ENCODE results near the gene NFE2L1.
A peak's percentile ranks its signal among the peaks of the same experiment; 100 is the strongest.

The NFE2L1 gene

GRCh38 chr17:48025904-48026501, 22.2 kb upstream of the NFE2L1 start:
- ChIA-PET CTCF (interaction anchor here (0.6 to 3.5 kb wide), 29 partner anchors 8 to 240 kb away, joined by 3 to 27 read pairs (median 5); partner anchors contain the start of gene PNPO), POLR2A (interaction anchor here (1.3 to 7.9 kb wide), 3 partner anchors 21 to 85 kb away, joined by 4 to 121 read pairs (median 4); partner anchors contain the start of genes NFE2L1 and PNPO)
- no peak for TF ChIP-seq CTBP1 (IDR thresholded peaks at IDR 0.05; ENCODE audit: borderline replicate concordance)
- TF ChIP-seq ELF4 (IDR thresholded peaks at IDR 0.05) = no peak
- no peak for TF ChIP-seq HDGF (IDR thresholded peaks at IDR 0.05; ENCODE audit: borderline replicate concordance)
- no peak for TF ChIP-seq FOXK2 (IDR thresholded peaks at IDR 0.05)
- no peak for TF ChIP-seq FOXM1 (IDR thresholded peaks at IDR 0.05; ENCODE audit: borderline replicate concordance)
- no peak for TF ChIP-seq FOXA1 (IDR thresholded peaks at IDR 0.05)
- no peak for TF ChIP-seq LEF1 (IDR thresholded peaks at IDR 0.05; ENCODE audit: borderline replicate concordance)
- TF ChIP-seq NFRKB (IDR thresholded peaks at IDR 0.05) = no peak
- no peak for TF ChIP-seq ARNT (IDR thresholded peaks at IDR 0.05)
- no peak for TF ChIP-seq SUZ12 (IDR thresholded peaks at IDR 0.05)
- no peak for TF ChIP-seq PKNOX1 (IDR thresholded peaks at IDR 0.05)
- no peak for TF ChIP-seq L3MBTL2 (conservative IDR thresholded peaks at IDR 0.05)
- no peak for TF ChIP-seq TARDBP (IDR thresholded peaks at IDR 0.05)
- no peak for TF ChIP-seq SP1 (IDR thresholded peaks at IDR 0.05)
- no peak for TF ChIP-seq ZNF384 (IDR thresholded peaks at IDR 0.05)
- no peak for TF ChIP-seq BHLHE40 (IDR thresholded peaks at IDR 0.05; ENCODE audit: borderline replicate concordance)
- DNase-seq (ENCODE audit: extremely low spot score) = no peak

GRCh38 chr17:48026502-48027321, 21.4 kb upstream of the NFE2L1 start:
- CTCF ChIA-PET = interaction anchor here (0.6 to 3.5 kb wide), 24 partner anchors 9 to 237 kb away, joined by 3 to 27 read pairs (median 5); no protein-coding TSS in a partner anchor
- POLR2A ChIA-PET = interaction anchor here (1.3 to 7.9 kb wide), 4 partner anchors 20 to 85 kb away, joined by 3 to 121 read pairs (median 4); partner anchors contain the start of genes NFE2L1 and PNPO
- TF ChIP-seq ARNT (IDR thresholded peaks at IDR 0.05) (no peak), BHLHE40 (IDR thresholded peaks at IDR 0.05; ENCODE audit: borderline replicate concordance) (no peak), ZNF384 (IDR thresholded peaks at IDR 0.05) (no peak), PKNOX1 (IDR thresholded peaks at IDR 0.05) (no peak), FOXA1 (IDR thresholded peaks at IDR 0.05) (no peak), HDGF (IDR thresholded peaks at IDR 0.05; ENCODE audit: borderline replicate concordance) (no peak; the same call in 1 of the 2 replicates), FOXM1 (IDR thresholded peaks at IDR 0.05; ENCODE audit: borderline replicate concordance) (no peak), LEF1 (IDR thresholded peaks at IDR 0.05; ENCODE audit: borderline replicate concordance) (no peak; the same call in 1 of the 2 replicates), SUZ12 (IDR thresholded peaks at IDR 0.05) (no peak), ELF4 (IDR thresholded peaks at IDR 0.05) (no peak), CTBP1 (IDR thresholded peaks at IDR 0.05; ENCODE audit: borderline replicate concordance) (no peak), TARDBP (IDR thresholded peaks at IDR 0.05) (no peak), NFRKB (IDR thresholded peaks at IDR 0.05) (no peak), L3MBTL2 (conservative IDR thresholded peaks at IDR 0.05) (no peak)
- peak; percentile 86 for DNase-seq (ENCODE audit: extremely low spot score)

DNA sequence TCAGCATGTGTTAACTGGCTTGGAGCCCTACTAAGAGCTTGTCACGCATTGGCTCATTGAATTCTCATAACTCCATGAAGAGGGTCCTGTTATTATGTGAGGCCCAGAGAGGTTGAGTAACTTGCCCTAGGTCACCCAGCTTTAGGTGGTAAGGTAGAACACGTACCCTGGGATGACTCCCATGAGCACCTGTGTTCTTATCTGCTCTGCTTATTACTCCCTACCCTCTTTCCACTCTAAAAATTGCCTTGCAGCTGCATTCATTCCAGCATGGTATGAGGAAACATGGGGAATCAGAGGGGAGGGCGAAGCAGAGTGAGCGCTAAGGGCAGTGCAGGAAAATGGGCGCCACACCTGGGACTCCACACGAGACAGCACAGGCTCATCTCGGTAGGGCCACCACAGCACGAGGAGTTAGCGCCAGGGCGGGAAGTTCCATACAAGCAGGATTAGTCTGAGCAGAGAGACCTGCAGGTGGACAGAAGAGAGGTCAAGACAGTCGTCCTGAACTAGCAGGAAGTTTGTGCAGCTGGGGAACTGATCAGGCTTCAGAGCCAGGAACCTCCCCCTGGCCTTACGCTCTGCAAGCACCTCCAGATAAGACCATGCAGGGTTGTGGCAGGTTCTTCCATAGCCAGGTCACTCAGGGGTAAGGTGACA, 20.7 kb upstream of the NFE2L1 start:
- TF ChIP-seq ELF4 (IDR thresholded peaks at IDR 0.05) (no peak), FOXA1 (IDR thresholded peaks at IDR 0.05) (no peak), CTBP1 (IDR thresholded peaks at IDR 0.05; ENCODE audit: borderline replicate concordance) (no peak)
- no peak for DNase-seq (ENCODE audit: extremely low spot score)
- ChIA-PET POLR2A (interaction anchor here (1.3 to 7.9 kb wide), 2 partner anchors 19 to 57 kb away, joined by 3 to 121 read pairs; partner anchors contain the start of gene NFE2L1), CTCF (interaction anchor here (0.6 to 3.5 kb wide), 14 partner anchors 8 to 157 kb away, joined by 3 to 27 read pairs (median 6); no protein-coding TSS in a partner anchor)

DNA sequence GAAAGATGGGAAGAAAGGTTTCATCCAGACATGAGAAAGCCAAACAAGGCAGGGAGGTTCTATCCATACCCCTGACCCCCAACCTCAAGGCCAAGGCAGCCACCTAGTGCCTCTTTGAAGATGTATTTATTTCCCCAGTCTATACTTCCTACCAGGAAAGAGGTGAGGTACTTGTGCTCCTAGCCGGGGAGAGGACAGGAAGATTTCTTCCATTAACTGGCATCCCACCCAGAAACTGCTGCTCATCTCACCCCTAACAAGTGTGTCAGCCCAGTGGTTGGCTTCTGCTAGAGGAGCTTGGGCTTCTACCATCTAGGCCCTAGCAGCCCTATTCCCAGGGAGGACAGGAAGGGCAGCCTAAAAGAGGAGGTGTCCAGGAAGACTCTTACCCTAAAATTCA, 19.4 kb upstream of the NFE2L1 start:
- TF ChIP-seq FOXK2 (IDR thresholded peaks at IDR 0.05) = no peak
- TF ChIP-seq TARDBP (IDR thresholded peaks at IDR 0.05) = no peak
- TF ChIP-seq BHLHE40 (IDR thresholded peaks at IDR 0.05; ENCODE audit: borderline replicate concordance) = no peak
- TF ChIP-seq PKNOX1 (IDR thresholded peaks at IDR 0.05) = no peak
- TF ChIP-seq FOXA1 (IDR thresholded peaks at IDR 0.05) = no peak
- no peak for TF ChIP-seq FOXM1 (IDR thresholded peaks at IDR 0.05; ENCODE audit: borderline replicate concordance)
- TF ChIP-seq SP1 (IDR thresholded peaks at IDR 0.05) = no peak
- TF ChIP-seq SUZ12 (IDR thresholded peaks at IDR 0.05) = no peak
- no peak for TF ChIP-seq L3MBTL2 (conservative IDR thresholded peaks at IDR 0.05)
- no peak for TF ChIP-seq ELF4 (IDR thresholded peaks at IDR 0.05)
- TF ChIP-seq CTBP1 (IDR thresholded peaks at IDR 0.05; ENCODE audit: borderline replicate concordance) = no peak
- ChIA-PET CTCF (interaction anchor here (1.0 kb wide), 1 partner anchor 46 kb away, joined by 5 read pairs; no protein-coding TSS in a partner anchor), POLR2A (interaction anchor here (7.9 kb wide), 1 partner anchor 18 kb away, joined by 121 read pairs; the partner anchor contains the start of gene NFE2L1)
- DNase-seq (ENCODE audit: extremely low spot score) = no peak

DNA sequence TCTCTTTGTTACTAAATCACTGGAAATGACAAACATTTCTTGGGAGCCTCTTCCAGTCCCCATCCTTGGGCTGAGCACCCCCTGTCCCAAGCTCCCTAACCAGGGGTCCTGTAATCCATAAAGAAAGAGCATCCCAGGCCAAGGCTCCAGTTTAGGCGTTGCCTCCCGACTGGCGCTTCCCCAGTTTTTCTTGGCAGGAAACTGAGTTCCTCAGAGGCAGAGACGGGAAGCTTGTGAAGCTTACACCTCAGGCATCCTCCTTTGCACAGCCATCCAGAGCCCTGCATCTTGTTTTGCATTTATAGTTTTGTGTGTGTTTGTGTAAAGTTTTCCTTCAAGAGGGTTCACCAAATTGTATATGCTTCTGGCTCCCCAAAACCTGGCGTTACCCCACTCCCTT, 17.6 kb upstream of the NFE2L1 start:
- ChIA-PET POLR2A (interaction anchor here (1.2 to 7.9 kb wide), 4 partner anchors 16 to 89 kb away, joined by 3 to 121 read pairs (median 4); partner anchors contain the start of genes NFE2L1 and PNPO), CTCF (interaction anchor here (0.5 to 1.6 kb wide), 3 partner anchors 20 to 135 kb away, joined by 3 to 4 read pairs (median 3); no protein-coding TSS in a partner anchor)
- DNase-seq (ENCODE audit: extremely low spot score) = no peak
- TF ChIP-seq BHLHE40 (IDR thresholded peaks at IDR 0.05; ENCODE audit: borderline replicate concordance) = no peak
- TF ChIP-seq TARDBP (IDR thresholded peaks at IDR 0.05) = no peak
- no peak for TF ChIP-seq SP1 (IDR thresholded peaks at IDR 0.05)
